Prostate gland (tissue), 2 donors: ENCODE measurements around the gene IRF6.

Experiments
- POLR2A ChIP-seq: fragments of 450-650 bp; IDR thresholded peaks from one replicate; pipeline ENCODE4 v1.6.1; 2016; ENCODE audit warnings: antibody characterized with exemption, mild to moderate bottlenecking
- POLR2AphosphoS5 ChIP-seq: sonication (generic); formaldehyde crosslinking; IDR thresholded peaks from one replicate; pipeline ENCODE4 v1.6.1; 2017; ENCODE audit warnings: antibody characterized with exemption
- TF ChIP-seq, protein P1 (sequence below), 4 experiments: fragments of 200-600 bp in 2 of 4; fragments of 450-650 bp in 2 of 4; sonication (generic) in 2 of 4; IDR thresholded peaks; 1 replicate in 3 of 4; 2 replicates in 1 of 4; pipeline ENCODE4 v1.5.1; 2016 to 2019; ENCODE audit warnings: antibody characterized with exemption in 4 of 4, mild to moderate bottlenecking in 2 of 4, moderate library complexity in 2 of 4

DNA sequence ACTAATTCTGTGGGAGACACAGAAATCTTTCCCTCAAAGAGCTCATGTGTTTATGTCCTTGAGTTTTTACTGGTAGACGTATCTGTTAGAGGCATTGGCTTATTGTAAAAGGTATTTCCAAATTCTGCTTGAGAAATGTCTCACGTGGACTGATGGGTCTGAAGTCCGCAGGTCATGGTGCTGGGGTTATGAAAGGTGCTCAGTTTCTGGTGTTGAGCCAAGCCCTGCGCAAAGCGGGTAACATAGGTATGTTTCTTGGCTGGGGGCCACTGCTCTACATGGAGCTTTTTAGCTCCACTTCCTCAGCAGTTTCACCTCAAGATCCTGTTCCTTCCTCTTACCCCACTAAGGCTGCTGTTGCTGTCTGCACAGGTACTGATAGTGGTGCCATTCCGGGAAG is 32.6 kb upstream of the IRF6 start:
- TF ChIP-seq, protein P1, sequence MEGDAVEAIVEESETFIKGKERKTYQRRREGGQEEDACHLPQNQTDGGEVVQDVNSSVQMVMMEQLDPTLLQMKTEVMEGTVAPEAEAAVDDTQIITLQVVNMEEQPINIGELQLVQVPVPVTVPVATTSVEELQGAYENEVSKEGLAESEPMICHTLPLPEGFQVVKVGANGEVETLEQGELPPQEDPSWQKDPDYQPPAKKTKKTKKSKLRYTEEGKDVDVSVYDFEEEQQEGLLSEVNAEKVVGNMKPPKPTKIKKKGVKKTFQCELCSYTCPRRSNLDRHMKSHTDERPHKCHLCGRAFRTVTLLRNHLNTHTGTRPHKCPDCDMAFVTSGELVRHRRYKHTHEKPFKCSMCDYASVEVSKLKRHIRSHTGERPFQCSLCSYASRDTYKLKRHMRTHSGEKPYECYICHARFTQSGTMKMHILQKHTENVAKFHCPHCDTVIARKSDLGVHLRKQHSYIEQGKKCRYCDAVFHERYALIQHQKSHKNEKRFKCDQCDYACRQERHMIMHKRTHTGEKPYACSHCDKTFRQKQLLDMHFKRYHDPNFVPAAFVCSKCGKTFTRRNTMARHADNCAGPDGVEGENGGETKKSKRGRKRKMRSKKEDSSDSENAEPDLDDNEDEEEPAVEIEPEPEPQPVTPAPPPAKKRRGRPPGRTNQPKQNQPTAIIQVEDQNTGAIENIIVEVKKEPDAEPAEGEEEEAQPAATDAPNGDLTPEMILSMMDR (IDR thresholded peaks at IDR 0.05) = no peak
- TF ChIP-seq POLR2AphosphoS5 (no peak), POLR2A (no peak)
